OCI-LY7 (cell line): ENCODE measurements around the gene INSRR.

Source experiments
- EZH2phosphoT487 ChIP-seq: fragments of 200-600 bp; sonication (generic); IDR thresholded peaks from 2 replicates; pipeline ENCODE4 v1.6.1; 2018; ENCODE audit warnings: low read depth, borderline replicate concordance, mild to moderate bottlenecking, mixed run types, antibody characterized with exemption, low read length, moderate library complexity, mixed read lengths
- TF ChIP-seq, protein P1 (sequence below): fragments of 200-600 bp; sonication (generic); conservative IDR thresholded peaks from 2 replicates; pipeline ENCODE4 v1.5.1; 2014; ENCODE audit warnings: mild to moderate bottlenecking, antibody characterized with exemption, low read length, moderate library complexity, mixed read lengths

- TF ChIP-seq, protein P1, sequence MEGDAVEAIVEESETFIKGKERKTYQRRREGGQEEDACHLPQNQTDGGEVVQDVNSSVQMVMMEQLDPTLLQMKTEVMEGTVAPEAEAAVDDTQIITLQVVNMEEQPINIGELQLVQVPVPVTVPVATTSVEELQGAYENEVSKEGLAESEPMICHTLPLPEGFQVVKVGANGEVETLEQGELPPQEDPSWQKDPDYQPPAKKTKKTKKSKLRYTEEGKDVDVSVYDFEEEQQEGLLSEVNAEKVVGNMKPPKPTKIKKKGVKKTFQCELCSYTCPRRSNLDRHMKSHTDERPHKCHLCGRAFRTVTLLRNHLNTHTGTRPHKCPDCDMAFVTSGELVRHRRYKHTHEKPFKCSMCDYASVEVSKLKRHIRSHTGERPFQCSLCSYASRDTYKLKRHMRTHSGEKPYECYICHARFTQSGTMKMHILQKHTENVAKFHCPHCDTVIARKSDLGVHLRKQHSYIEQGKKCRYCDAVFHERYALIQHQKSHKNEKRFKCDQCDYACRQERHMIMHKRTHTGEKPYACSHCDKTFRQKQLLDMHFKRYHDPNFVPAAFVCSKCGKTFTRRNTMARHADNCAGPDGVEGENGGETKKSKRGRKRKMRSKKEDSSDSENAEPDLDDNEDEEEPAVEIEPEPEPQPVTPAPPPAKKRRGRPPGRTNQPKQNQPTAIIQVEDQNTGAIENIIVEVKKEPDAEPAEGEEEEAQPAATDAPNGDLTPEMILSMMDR, result no peak
- no peak for TF ChIP-seq EZH2phosphoT487
Measured at GRCh38 chr1:156826630-156827029, 32.3 kb downstream of the INSRR start.
